Brain microvascular endothelial cell (primary cell): ENCODE results near the gene TSC2.

Source experiments
- DNase-seq: peaks from one replicate; pipeline ENCODE4 v3.0.0-alpha.2; 2020
- H3K27ac ChIP-seq: fragments of 250-450 bp; sonication (Bioruptor Pico); 2 replicates; pipeline ENCODE4 v1.5.1; 2020; ENCODE audit warnings: mild to moderate bottlenecking, moderate library complexity
- H3K27me3 ChIP-seq: fragments of 250-450 bp; sonication (Bioruptor Pico); replicated peaks from 2 replicates; pipeline ENCODE4 v1.5.1; 2020; ENCODE audit warnings: mild to moderate bottlenecking
- H3K36me3 ChIP-seq: fragments of 250-450 bp; sonication (Bioruptor Pico); replicated peaks from 2 replicates; pipeline ENCODE4 v1.5.1; 2020; ENCODE audit warnings: mild to moderate bottlenecking
- H3K4me3 ChIP-seq: 2 replicates; pipeline ENCODE4 v1.5.1; 2011; ENCODE audit warnings: low read depth, mild to moderate bottlenecking, control low read depth, low read length, moderate library complexity
- in situ Hi-C: cut with HindIII; loops from 2 replicates; pipeline ENCODE4 v1.10.0; 2017; ENCODE audit warnings: low sequenced_read_pairs, low pct_ligation_motif_present
- TF ChIP-seq, protein P1 (sequence below): IDR thresholded peaks from 2 replicates; pipeline ENCODE4 v1.5.1; 2011; ENCODE audit warnings: low read depth, mild to moderate bottlenecking, moderate library complexity, low read length, control low read depth, inconsistent platforms; ENCODE audit errors: missing control alignments

Gene TSC2

GRCh38 chr16:2078096-2078495, 30.3 kb downstream of the TSC2 start:
- in situ Hi-C loops: loop anchor here (5.0 to 10.0 kb wide), 2 partner anchors 41 to 87 kb away; no protein-coding TSS in a partner anchor
- Histone ChIP-seq H3K4me3 (no peak overlapping the region), H3K27me3 (no peaks in the 10 kb centered on the region), H3K27ac (no peak overlapping the region), H3K36me3 (peaks cover 67% of the 10 kb centered on the region)
- TF ChIP-seq, protein P1, sequence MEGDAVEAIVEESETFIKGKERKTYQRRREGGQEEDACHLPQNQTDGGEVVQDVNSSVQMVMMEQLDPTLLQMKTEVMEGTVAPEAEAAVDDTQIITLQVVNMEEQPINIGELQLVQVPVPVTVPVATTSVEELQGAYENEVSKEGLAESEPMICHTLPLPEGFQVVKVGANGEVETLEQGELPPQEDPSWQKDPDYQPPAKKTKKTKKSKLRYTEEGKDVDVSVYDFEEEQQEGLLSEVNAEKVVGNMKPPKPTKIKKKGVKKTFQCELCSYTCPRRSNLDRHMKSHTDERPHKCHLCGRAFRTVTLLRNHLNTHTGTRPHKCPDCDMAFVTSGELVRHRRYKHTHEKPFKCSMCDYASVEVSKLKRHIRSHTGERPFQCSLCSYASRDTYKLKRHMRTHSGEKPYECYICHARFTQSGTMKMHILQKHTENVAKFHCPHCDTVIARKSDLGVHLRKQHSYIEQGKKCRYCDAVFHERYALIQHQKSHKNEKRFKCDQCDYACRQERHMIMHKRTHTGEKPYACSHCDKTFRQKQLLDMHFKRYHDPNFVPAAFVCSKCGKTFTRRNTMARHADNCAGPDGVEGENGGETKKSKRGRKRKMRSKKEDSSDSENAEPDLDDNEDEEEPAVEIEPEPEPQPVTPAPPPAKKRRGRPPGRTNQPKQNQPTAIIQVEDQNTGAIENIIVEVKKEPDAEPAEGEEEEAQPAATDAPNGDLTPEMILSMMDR: no peak
- DNase-seq: no peak

GRCh38 chr16:2078691-2079090, 30.9 kb downstream of the TSC2 start:
- no peaks in the 10 kb centered on the region for H3K27me3 ChIP-seq
- no peak overlapping the region for H3K27ac ChIP-seq
- in situ Hi-C loops: loop anchor here (5.0 to 10.0 kb wide), 2 partner anchors 41 to 86 kb away; no protein-coding TSS in a partner anchor

DNA sequence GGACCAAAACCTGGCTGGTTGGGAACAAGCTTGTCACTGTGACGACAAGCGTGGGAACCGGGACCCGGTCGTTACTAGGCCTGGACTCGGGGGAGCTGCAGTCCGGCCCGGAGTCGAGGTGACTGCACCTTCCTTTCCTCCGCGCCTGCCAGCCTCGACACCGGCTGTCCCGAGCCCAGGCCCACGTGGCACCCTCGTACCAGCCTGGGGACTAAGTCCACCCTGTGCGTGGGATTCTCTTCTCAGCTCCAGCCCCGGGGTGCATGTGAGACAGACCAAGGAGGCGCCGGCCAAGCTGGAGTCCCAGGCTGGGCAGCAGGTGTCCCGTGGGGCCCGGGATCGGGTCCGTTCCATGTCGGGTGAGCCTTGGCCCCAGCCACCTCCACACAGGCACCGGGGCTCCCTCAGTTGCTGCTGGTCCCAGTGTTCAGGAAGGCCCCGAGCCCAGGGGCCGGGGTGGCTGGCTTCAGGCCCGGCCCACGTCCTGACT, 31.6 kb downstream of the TSC2 start:
- DNase-seq: no peak
- TF ChIP-seq, protein P1: no peak
- no peaks in the 10 kb centered on the region for H3K27me3 ChIP-seq
- in situ Hi-C loops: loop anchor here (5.0 to 10.0 kb wide), 2 partner anchors 42 to 85 kb away; no protein-coding TSS in a partner anchor
- H3K4me3 ChIP-seq: no peak overlapping the region
- no peak overlapping the region for H3K27ac ChIP-seq
- peaks cover 63% of the 10 kb centered on the region for H3K36me3 ChIP-seq

More at GRCh38 chr16:2078691-2079090, 30.9 kb downstream of the TSC2 start:
- TF ChIP-seq, protein P1: no peak
- peaks cover 63% of the 10 kb centered on the region for H3K36me3 ChIP-seq
- no peak overlapping the region for H3K4me3 ChIP-seq
- DNase-seq: no peak

- H3K4me3 ChIP-seq: no peak overlapping the region
- in situ Hi-C loops: loop anchor here (5.0 to 10.0 kb wide), 2 partner anchors 43 to 85 kb away; no protein-coding TSS in a partner anchor
- no peak for DNase-seq
- peaks cover 65% of the 10 kb centered on the region for H3K36me3 ChIP-seq
- H3K27me3 ChIP-seq: no peaks in the 10 kb centered on the region
- TF ChIP-seq, protein P1: no peak
- no peak overlapping the region for H3K27ac ChIP-seq
Observed at GRCh38 chr16:2079991-2080390, 32.2 kb downstream of the TSC2 start.

GRCh38 chr16:2081201-2082084, 33.7 kb downstream of the TSC2 start:
- no peak for DNase-seq
- H3K4me3 ChIP-seq: no peak overlapping the region
- H3K27ac ChIP-seq: no peak overlapping the region
- peaks cover 60% of the 10 kb centered on the region for H3K36me3 ChIP-seq
- TF ChIP-seq, protein P1: no peak
- in situ Hi-C loops: no loop called here
- H3K27me3 ChIP-seq: no peaks in the 10 kb centered on the region
